Type B pancreatic cell (in vitro differentiated cells): ENCODE data around the gene OR2H2. TPM values are rescaled to one million over a fixed set of nuclear protein-coding genes. Genes with fewer than 3 reads are reported as not detected.

Experiments used
- DNase-seq: peaks from one replicate; pipeline ENCODE4 v3.0.0; 2021; ENCODE audit warnings: mixed read lengths; ENCODE audit not compliant: unreplicated experiment; ENCODE audit errors: extremely low spot score
- H3K27ac Mint-ChIP-seq: 2 replicates; pipeline ENCODE4 v1.8.0; 2021; ENCODE audit warnings: mild to moderate bottlenecking, mixed read lengths
- H3K27me3 Mint-ChIP-seq: 2 replicates; pipeline ENCODE4 v1.8.0; 2021; ENCODE audit warnings: mixed read lengths
- H3K36me3 Mint-ChIP-seq: 2 replicates; pipeline ENCODE4 v1.8.0; 2021; ENCODE audit warnings: mixed read lengths
- H3K4me1 Mint-ChIP-seq: one replicate; pipeline ENCODE4 v1.8.0; 2021; ENCODE audit warnings: mixed read lengths; ENCODE audit not compliant: unreplicated experiment
- H3K4me3 Mint-ChIP-seq: 2 replicates; pipeline ENCODE4 v1.8.0; 2021; ENCODE audit warnings: mild to moderate bottlenecking, mixed read lengths
- H3K9me3 Mint-ChIP-seq: 2 replicates; pipeline ENCODE4 v1.8.0; 2021; ENCODE audit warnings: mixed read lengths
- total RNA-seq: library from RNA; stranded (reverse); gene quantifications from 2 replicates; pipeline ENCODE4 v1.2.1, GENCODE V29; 2021; ENCODE audit warnings: low replicate concordance
- TF ChIP-seq, protein P1 (sequence below): fragments of 200-600 bp; sonication (generic); conservative IDR thresholded peaks from 2 replicates; pipeline ENCODE4 v1.5.0; 2021; ENCODE audit warnings: antibody characterized with exemption, mild to moderate bottlenecking

The OR2H2 gene
- total RNA-seq, 1 donor from 2014 or later = not detected

DNA sequence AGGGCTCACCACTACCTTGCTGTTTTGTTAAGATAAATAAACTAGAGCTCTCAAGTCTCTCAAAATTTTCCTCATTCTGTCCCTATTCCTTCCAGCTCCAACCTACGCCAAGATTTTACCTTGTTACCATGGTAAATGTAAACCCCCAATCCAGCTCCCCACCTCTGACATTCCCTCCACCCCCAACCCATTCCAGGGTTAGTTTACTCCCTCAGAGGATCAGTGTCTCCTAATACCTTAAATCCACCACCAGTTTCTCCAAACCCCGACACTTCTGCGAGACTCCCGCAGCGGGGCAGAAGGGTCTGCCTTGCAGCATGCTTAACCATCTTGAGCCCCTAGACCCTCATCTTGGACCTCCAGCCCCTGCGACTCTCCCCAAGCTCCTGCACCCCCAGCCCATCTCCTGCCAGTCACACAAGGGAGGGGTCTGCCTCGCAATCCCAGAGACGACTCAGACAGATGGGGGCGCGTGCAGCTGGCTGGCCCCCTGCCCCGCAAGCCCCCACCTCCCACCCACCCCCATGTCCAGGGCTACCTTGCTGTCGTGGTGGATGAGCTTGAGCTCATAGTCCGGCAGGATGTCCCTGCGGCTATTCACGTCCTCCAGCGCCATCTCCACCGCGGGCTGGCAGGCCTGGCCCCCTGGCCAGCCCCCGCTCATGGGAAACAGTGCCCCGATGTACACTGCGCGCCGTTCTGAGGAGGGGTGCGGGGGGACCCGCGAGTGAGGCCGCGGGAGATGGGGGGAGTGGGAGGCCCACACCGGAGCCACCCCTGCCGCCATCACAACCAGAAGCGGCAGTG is 42.2 kb downstream of the OR2H2 start:
- H3K9me3 Mint-ChIP-seq = no peaks in the 10 kb centered on the region
- no peak for DNase-seq
- peak overlapping the region; percentile 64 for H3K27ac Mint-ChIP-seq
- H3K36me3 Mint-ChIP-seq = peaks cover 32% of the 10 kb centered on the region
- peak overlapping the region; percentile 84 for H3K4me3 Mint-ChIP-seq
- TF ChIP-seq, protein P1, sequence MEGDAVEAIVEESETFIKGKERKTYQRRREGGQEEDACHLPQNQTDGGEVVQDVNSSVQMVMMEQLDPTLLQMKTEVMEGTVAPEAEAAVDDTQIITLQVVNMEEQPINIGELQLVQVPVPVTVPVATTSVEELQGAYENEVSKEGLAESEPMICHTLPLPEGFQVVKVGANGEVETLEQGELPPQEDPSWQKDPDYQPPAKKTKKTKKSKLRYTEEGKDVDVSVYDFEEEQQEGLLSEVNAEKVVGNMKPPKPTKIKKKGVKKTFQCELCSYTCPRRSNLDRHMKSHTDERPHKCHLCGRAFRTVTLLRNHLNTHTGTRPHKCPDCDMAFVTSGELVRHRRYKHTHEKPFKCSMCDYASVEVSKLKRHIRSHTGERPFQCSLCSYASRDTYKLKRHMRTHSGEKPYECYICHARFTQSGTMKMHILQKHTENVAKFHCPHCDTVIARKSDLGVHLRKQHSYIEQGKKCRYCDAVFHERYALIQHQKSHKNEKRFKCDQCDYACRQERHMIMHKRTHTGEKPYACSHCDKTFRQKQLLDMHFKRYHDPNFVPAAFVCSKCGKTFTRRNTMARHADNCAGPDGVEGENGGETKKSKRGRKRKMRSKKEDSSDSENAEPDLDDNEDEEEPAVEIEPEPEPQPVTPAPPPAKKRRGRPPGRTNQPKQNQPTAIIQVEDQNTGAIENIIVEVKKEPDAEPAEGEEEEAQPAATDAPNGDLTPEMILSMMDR = no peak
- H3K4me1 Mint-ChIP-seq = peaks cover 58% of the 10 kb centered on the region
- peaks cover 43% of the 10 kb centered on the region for H3K27me3 Mint-ChIP-seq

DNA sequence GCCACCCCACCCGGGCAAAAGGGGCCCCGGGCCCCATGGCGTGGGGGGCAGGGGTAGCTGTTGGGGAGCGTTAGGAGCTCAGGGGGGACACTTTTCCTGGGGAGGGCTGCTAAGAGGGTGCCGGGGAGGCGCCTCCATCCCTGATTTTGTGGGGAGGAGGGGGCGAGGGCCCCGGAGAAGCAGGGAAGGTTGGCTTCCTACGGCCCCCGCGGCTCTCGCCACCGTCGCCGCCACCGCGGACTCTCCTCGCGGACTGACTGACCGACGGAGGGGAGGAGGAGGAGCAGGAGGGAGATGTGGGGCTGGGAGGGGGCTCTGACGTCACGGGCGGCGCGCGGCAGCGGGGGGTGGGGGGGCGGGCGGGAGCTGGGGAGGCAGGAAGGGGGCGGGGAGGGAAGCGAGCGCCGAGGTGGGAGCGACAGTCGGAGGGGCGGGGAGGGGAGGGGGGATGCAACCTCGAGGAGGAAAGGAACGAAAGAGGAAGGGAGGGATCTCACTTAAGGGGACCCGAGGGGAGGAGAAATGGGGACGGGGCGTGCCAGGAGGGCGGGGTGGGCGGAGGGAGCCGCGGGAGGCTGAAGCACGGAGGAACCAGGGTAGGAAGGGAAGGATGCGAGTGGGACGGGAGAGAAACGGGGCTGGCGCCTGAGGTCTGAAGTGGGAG is 43.0 kb downstream of the OR2H2 start:
- TF ChIP-seq, protein P1 = no peak
- Mint-ChIP-seq H3K36me3 (peaks cover 26% of the 10 kb centered on the region), H3K27me3 (peaks cover 43% of the 10 kb centered on the region), H3K4me1 (peaks cover 58% of the 10 kb centered on the region), H3K27ac (peak overlapping the region; percentile 57), H3K9me3 (no peaks in the 10 kb centered on the region), H3K4me3 (peak overlapping the region; percentile 92)
- peak; percentile 75 for DNase-seq

DNA sequence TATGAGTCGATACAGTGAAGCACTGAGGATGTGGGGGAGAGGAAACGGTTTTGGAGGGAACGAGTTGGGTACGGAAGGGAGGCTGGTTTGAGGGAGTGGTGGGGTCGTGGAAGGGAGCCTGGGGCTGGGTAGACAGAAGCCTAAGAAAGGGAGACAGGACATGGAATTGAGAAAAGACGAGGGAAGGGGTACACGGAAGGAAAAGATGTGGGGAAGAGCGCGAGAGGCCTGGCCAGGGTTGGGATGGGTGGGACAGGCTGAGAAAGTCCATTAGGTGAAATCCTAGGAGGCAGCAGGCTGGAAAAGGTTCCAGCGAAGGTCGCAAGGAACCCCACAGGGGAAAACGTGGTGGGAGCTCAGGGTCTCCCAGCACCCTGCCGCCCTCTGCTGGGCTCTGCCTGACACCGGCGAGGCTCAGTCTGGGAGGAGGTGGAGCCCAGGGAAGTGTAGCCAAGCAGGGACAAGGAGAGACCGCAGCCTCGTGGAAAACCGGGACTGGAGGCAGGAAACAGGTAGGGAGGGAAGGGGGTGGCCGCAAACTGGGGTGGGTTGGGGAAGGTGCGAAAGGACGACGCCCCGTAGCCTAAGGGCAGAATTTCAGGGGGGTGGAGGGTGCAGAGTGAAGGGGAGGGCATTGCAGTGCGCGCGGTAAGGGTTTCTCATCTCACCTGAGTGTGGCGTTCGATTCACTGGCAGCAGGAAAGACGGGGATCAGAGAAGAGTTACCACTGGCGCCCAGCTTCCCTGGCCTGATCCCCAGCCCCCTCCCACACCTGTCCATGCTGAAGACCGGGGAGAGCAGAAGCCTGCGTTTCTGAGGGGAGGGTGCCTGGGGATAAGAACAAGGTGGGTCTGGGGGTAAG is 43.7 kb downstream of the OR2H2 start:
- peak overlapping the region; percentile 57 for H3K27ac Mint-ChIP-seq
- no peaks in the 10 kb centered on the region for H3K9me3 Mint-ChIP-seq
- peaks cover 63% of the 10 kb centered on the region for H3K4me1 Mint-ChIP-seq
- peak overlapping the region; percentile 92 for H3K4me3 Mint-ChIP-seq
- peaks cover 18% of the 10 kb centered on the region for H3K36me3 Mint-ChIP-seq
- peak; percentile 79 for DNase-seq
- peaks cover 47% of the 10 kb centered on the region for H3K27me3 Mint-ChIP-seq
- TF ChIP-seq, protein P1 = peak; percentile 78

DNA sequence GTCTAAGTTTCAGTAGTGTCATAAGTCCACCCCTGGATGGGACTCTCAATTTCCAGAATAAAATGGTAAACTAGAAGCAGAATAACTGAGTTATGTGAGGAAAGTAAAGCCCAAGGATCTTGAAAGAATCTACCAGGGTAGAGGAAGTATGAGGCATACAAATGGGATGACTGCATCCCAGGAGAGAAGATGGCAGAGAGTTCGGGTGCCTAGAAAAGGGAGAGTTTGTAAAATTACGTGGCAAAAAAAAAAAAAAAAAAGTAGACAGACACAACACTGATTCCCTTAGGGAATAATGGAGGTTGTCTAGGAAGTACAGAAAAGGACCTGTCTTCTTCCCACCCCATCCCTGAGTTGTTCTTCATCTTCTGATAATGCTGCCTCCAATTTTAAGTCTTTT is 44.6 kb downstream of the OR2H2 start:
- Mint-ChIP-seq H3K4me3 (peak overlapping the region; percentile 92), H3K4me1 (peaks cover 58% of the 10 kb centered on the region), H3K27ac (no peak overlapping the region), H3K9me3 (no peaks in the 10 kb centered on the region), H3K36me3 (peaks cover 10% of the 10 kb centered on the region), H3K27me3 (peaks cover 49% of the 10 kb centered on the region)
- TF ChIP-seq, protein P1 = no peak
- DNase-seq = no peak

DNA sequence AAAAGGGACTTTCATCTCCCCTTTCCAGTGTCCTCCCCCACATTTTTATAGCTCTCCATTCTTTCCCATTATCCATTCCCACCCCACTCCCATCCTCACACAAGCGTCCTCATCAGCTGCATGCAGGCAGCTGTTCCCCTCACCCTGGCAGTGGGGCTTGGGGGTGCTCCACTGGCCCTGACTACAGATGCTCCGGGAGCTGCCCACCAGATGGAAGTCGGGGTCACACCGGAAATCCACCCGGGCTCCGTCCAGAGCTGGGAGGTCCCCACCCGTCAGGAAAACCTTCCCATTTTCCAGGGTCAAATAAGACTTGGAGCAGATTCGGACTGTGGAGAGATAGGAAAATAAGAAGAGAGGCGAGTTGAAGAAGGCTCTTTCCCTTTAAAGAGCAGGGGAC is 45.4 kb downstream of the OR2H2 start:
- Mint-ChIP-seq H3K27me3 (peaks cover 49% of the 10 kb centered on the region), H3K9me3 (no peaks in the 10 kb centered on the region), H3K4me3 (peak overlapping the region; percentile 92), H3K4me1 (peaks cover 53% of the 10 kb centered on the region), H3K36me3 (peaks cover 8% of the 10 kb centered on the region), H3K27ac (no peak overlapping the region)
- TF ChIP-seq, protein P1 = no peak
- DNase-seq = no peak
